ENCODE results near the gene CSKMT. TPM values are rescaled to one million over a fixed set of nuclear protein-coding genes. Genes with fewer than 3 reads are reported as not detected.
A peak's percentile ranks its signal among the peaks of the same experiment; 100 is the strongest.
"Not testable (repeated sequence)": the region's sequence is repeated elsewhere in the genome, so short reads cannot be mapped to it uniquely, and the experiment has no call there.

The CSKMT gene
- total RNA-seq, 1 experiment from 2014 or later: 49.2 TPM

- Mint-ChIP-seq H3K27me3 (ENCODE audit: low read depth) (no peaks in the 10 kb centered on the region; the same call in 1 of the 2 replicates), H3K4me3 (peak overlapping the region; percentile 92 to 99; a peak in 4 of 5 replicates), H3K9me3 (no peaks in the 10 kb centered on the region), H3K4me1 (peaks cover 24 to 31% of the 10 kb centered on the region in 2 experiments), H3K27ac (no peak overlapping the region), H3K36me3 (ENCODE audit: insufficient read depth in 1 of 3, low read depth in 3 of 3) (peaks cover 16 to 52% (median 43%) of the 10 kb centered on the region in 3 experiments; a peak in 6 of 7 replicates)
- H4K5ac ChIP-seq (ENCODE audit: insufficient read length, low read depth, low read length): no peak overlapping the region
- no peak overlapping the region for H2BK20ac ChIP-seq (ENCODE audit: low read depth, low read length, poor library complexity, severe bottlenecking)
- peaks cover 6% of the 10 kb centered on the region for H3K23me2 ChIP-seq (ENCODE audit: insufficient read length, low read depth, low read length, poor library complexity, severe bottlenecking)
- no peak overlapping the region for H2AK5ac ChIP-seq (ENCODE audit: insufficient read length, low read length)
- DNase-seq: no peak
- H3K9ac ChIP-seq (ENCODE audit: extremely low read depth, insufficient read length, low read length): no peak overlapping the region
- no peak overlapping the region for H2BK5ac ChIP-seq (ENCODE audit: insufficient read length, low read length)
- H3K9me3 ChIP-seq (ENCODE audit: control insufficient read depth, low read depth, low read length): no peaks in the 10 kb centered on the region
- WGBS (ENCODE audit: extremely low coverage, insufficient read length, low lambda C conversion rate): no CpG with 5 or more reads among the region's 2 CpGs
- no peaks in the 10 kb centered on the region for H4K20me1 ChIP-seq (ENCODE audit: control insufficient read depth, insufficient read depth, insufficient read length)
- no peaks in the 10 kb centered on the region for H3K27me3 ChIP-seq (ENCODE audit: insufficient read depth, low read length)
- H3K4ac ChIP-seq (ENCODE audit: low read depth, low read length): no peak overlapping the region
- H3K4me1 ChIP-seq (ENCODE audit: insufficient read depth, low read length): no peaks in the 10 kb centered on the region
- H3K23ac ChIP-seq (ENCODE audit: insufficient read length, low read depth, low read length): no peak overlapping the region
- no peaks in the 10 kb centered on the region for H3K79me1 ChIP-seq (ENCODE audit: insufficient read depth, low read depth, low read length, poor library complexity, severe bottlenecking)
- H3K4me2 ChIP-seq (ENCODE audit: insufficient read depth, insufficient read length, low read length): peak overlapping the region; percentile 83
- H2BK12ac ChIP-seq (ENCODE audit: insufficient read length, low read depth, low read length): no peak overlapping the region
- no peak overlapping the region for H3K14ac ChIP-seq (ENCODE audit: insufficient read depth, low read length)
- no peak overlapping the region for H4K91ac ChIP-seq (ENCODE audit: insufficient read length, low read depth, low read length)
- no peak overlapping the region for H2BK120ac ChIP-seq (ENCODE audit: low read depth, low read length, poor library complexity, severe bottlenecking)
- H3K79me2 ChIP-seq (ENCODE audit: insufficient read depth, low read length): no peaks in the 10 kb centered on the region
- H3T11ph ChIP-seq (ENCODE audit: low read length): no peak overlapping the region
- no peak overlapping the region for H3K27ac ChIP-seq (ENCODE audit: insufficient read length, low read depth, low read length)
- H3K18ac ChIP-seq (ENCODE audit: insufficient read length, low read depth, low read length): no peak overlapping the region
- H4K8ac ChIP-seq (replicated peaks; ENCODE audit: insufficient read length, low read depth, low read length): no peak overlapping the region
- no peak overlapping the region for H2AFZ ChIP-seq (ENCODE audit: low read length)
- TF ChIP-seq, protein P1, sequence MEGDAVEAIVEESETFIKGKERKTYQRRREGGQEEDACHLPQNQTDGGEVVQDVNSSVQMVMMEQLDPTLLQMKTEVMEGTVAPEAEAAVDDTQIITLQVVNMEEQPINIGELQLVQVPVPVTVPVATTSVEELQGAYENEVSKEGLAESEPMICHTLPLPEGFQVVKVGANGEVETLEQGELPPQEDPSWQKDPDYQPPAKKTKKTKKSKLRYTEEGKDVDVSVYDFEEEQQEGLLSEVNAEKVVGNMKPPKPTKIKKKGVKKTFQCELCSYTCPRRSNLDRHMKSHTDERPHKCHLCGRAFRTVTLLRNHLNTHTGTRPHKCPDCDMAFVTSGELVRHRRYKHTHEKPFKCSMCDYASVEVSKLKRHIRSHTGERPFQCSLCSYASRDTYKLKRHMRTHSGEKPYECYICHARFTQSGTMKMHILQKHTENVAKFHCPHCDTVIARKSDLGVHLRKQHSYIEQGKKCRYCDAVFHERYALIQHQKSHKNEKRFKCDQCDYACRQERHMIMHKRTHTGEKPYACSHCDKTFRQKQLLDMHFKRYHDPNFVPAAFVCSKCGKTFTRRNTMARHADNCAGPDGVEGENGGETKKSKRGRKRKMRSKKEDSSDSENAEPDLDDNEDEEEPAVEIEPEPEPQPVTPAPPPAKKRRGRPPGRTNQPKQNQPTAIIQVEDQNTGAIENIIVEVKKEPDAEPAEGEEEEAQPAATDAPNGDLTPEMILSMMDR (conservative IDR thresholded peaks at IDR 0.05): no peak
- no peak overlapping the region for H2BK15ac ChIP-seq (ENCODE audit: low read depth, low read length)
- H3K56ac ChIP-seq (ENCODE audit: insufficient read length, low read depth, low read length): no peak overlapping the region
Observed at GRCh38 chr11:62673196-62673525, 8.0 kb downstream of the CSKMT start.

GRCh38 chr11:62675415-62675814, 10.3 kb downstream of the CSKMT start:
- not testable (repeated sequence) for H4K20me1 ChIP-seq (ENCODE audit: control insufficient read depth, insufficient read depth, insufficient read length); H3K14ac ChIP-seq (ENCODE audit: insufficient read depth, low read length); H2BK15ac ChIP-seq (ENCODE audit: low read depth, low read length); H3K18ac ChIP-seq (ENCODE audit: insufficient read length, low read depth, low read length); H3K27ac Mint-ChIP-seq; H3K56ac ChIP-seq (ENCODE audit: insufficient read length, low read depth, low read length); H3K27ac ChIP-seq (ENCODE audit: insufficient read length, low read depth, low read length); H2AK5ac ChIP-seq (ENCODE audit: insufficient read length, low read length); H4K8ac ChIP-seq (replicated peaks; ENCODE audit: insufficient read length, low read depth, low read length); H2AFZ ChIP-seq (ENCODE audit: low read length); H3K4me3 Mint-ChIP-seq; H3T11ph ChIP-seq (ENCODE audit: low read length); H3K4ac ChIP-seq (ENCODE audit: low read depth, low read length); H3K79me2 ChIP-seq (ENCODE audit: insufficient read depth, low read length); H3K9ac ChIP-seq (ENCODE audit: extremely low read depth, insufficient read length, low read length); H2BK5ac ChIP-seq (ENCODE audit: insufficient read length, low read length); H2BK12ac ChIP-seq (ENCODE audit: insufficient read length, low read depth, low read length); H3K9me3 Mint-ChIP-seq; H3K4me1 ChIP-seq (ENCODE audit: insufficient read depth, low read length); H3K4me2 ChIP-seq (ENCODE audit: insufficient read depth, insufficient read length, low read length); H4K91ac ChIP-seq (ENCODE audit: insufficient read length, low read depth, low read length); H2BK120ac ChIP-seq (ENCODE audit: low read depth, low read length, poor library complexity, severe bottlenecking); H3K23ac ChIP-seq (ENCODE audit: insufficient read length, low read depth, low read length); DNase-seq; H3K27me3 Mint-ChIP-seq (ENCODE audit: low read depth); H3K9me3 ChIP-seq (ENCODE audit: control insufficient read depth, low read depth, low read length); H3K27me3 ChIP-seq (ENCODE audit: insufficient read depth, low read length); H4K5ac ChIP-seq (ENCODE audit: insufficient read length, low read depth, low read length); H3K79me1 ChIP-seq (ENCODE audit: insufficient read depth, low read depth, low read length, poor library complexity, severe bottlenecking); H2BK20ac ChIP-seq (ENCODE audit: low read depth, low read length, poor library complexity, severe bottlenecking)
- peaks cover 11% of the 10 kb centered on the region for H3K23me2 ChIP-seq (ENCODE audit: insufficient read length, low read depth, low read length, poor library complexity, severe bottlenecking)
- Mint-ChIP-seq H3K36me3 (ENCODE audit: insufficient read depth in 1 of 3, low read depth in 3 of 3) (peaks cover 17 to 49% (median 44%) of the 10 kb centered on the region in 3 experiments; a peak in 6 of 7 replicates), H3K4me1 (peaks cover 23 to 29% of the 10 kb centered on the region in 2 experiments)
- WGBS (ENCODE audit: extremely low coverage, insufficient read length, low lambda C conversion rate): no CpG with 5 or more reads among the region's 10 CpGs
